CMK (cell line): ENCODE measurements around the gene RRN3.
"Not testable (repeated sequence)": the region's sequence is repeated elsewhere in the genome, so short reads cannot be mapped to it uniquely, and the experiment has no call there.

Source experiments
- DNase-seq: peaks from one replicate; pipeline ENCODE4 v3.0.0-alpha.2; 2010; ENCODE audit warnings: low read depth

RRN3 gene

DNA sequence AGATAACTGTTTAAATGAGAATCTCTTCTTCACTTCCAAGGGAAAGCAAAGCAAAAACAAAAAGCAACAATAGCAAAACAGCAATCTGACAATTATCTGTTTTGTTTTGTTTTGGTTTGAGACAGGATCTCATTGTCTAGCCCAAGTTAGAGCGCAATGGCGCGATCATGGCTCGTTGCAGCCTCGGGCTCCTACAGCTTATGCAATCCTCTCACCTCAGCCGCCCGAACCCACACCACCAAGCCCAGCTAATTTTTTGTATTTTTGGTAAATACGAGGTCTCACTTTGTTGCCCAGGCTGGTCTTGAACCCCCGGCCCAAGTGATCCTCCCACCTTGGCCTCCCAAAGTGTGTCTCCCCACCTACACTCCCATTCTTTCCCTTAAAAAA lies 2.5 kb upstream of the RRN3 start:
- DNase-seq: not testable (repeated sequence)

- DNase-seq: not testable (repeated sequence)
Measured at GRCh38 chr16:15093571-15093954, 509 bp downstream of the RRN3 start.

GRCh38 chr16:15090663-15091269 lies 3.3 kb downstream of the RRN3 start:
- DNase-seq: not testable (repeated sequence)

GRCh38 chr16:15082788-15083187 lies 11.3 kb downstream of the RRN3 start:
- not testable (repeated sequence) for DNase-seq

DNA sequence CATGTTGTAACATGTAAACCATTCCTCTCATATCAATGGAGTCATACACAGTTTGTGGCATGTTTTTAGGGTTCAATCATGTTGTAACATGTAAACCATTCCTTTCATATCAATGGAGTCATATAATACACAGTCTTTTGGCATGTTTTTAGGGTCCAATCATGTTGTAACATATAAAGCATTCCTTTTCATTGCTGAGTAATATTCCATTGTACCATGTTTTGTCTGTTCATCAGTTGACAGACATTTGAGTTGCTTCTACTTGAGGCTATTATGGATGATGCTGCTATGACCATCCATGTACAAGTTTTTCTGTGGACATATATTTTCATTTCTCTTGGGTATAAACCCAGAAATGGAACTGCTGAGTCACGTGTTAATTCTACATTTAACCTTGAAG lies 13.2 kb downstream of the RRN3 start:
- not testable (repeated sequence) for DNase-seq

DNA sequence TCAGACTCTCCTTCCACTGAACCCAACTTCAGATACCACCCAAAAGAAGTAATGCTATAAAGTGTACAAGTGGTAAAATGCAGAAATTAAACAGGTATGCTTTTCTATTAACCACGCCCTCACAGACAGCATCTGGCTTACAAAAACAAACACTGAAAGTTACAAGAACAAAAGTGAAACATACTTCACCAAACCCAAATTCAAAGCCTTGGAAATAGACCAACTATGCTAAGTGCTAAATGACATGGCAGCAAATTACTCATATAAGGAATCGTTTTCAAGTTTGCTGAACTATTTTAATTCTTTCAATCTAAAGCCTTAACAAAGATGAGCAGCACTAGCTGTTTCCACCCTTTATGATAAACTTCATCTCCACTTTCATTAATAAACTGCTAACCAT lies 17.9 kb downstream of the RRN3 start:
- DNase-seq: not testable (repeated sequence)

DNA sequence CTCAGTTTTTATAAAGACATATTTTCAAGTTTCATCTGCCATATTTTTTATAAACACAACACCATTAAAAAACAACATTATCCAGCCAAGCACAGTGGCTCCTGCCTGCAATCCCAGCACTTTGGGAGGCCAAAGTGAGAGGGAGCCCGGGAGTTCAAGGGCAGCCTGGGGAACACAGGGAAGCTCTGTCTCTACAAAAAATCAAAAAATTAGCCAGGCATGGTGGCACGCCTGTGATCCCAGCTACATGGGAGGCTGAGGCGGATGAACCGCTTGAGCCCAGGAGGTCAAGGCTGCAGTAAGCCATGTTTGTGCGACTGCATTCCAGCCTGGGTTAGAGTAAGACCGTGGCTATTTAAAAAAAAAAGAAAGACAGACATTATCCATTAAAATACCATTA lies 21.0 kb downstream of the RRN3 start:
- no peak for DNase-seq

DNA sequence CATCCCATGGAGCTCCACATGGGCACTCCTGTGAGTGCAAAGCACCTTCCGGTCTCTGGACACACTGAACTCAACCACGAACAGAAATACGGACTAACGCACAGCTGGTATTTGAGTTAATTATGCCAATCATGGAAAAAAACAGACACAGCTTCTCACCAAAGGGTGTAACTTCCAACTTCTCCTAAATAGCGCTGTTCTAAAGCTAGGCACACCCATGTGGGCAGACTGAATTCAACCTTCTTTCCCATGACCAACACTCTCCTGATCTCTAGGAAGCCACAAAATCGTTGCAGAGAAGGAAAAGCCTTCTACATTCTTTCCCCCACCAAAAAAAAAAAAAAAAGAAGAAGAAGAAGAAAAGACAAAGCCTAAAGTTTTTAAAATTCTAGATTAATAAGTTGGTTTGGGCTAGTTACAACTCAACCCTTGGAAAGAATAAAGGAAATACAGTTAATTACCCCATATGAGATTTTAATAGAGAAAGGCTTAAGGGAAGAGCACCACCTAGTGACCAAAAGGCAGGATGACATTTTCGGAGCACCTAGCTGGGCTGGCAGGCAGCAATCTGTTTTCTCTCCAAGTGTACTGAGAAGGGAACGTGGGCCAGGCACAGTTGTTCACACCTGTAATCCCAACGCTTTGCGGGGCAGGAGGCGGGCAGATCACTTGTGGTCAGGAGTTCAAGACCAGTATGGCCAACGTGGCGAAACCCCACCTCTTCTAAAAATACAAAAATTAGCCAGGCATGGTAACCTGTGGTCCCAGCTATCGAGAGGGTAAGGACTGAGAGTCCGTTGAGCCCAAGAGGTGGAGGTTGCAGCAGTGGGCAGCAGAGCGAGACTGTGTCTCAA lies 21.9 kb downstream of the RRN3 start:
- not testable (repeated sequence) for DNase-seq

GRCh38 chr16:15071013-15071412 lies 23.1 kb downstream of the RRN3 start:
- not testable (repeated sequence) for DNase-seq

GRCh38 chr16:15066690-15067089 lies 27.4 kb downstream of the RRN3 start:
- DNase-seq: not testable (repeated sequence)

GRCh38 chr16:15065961-15066360 lies 28.1 kb downstream of the RRN3 start:
- not testable (repeated sequence) for DNase-seq

DNA sequence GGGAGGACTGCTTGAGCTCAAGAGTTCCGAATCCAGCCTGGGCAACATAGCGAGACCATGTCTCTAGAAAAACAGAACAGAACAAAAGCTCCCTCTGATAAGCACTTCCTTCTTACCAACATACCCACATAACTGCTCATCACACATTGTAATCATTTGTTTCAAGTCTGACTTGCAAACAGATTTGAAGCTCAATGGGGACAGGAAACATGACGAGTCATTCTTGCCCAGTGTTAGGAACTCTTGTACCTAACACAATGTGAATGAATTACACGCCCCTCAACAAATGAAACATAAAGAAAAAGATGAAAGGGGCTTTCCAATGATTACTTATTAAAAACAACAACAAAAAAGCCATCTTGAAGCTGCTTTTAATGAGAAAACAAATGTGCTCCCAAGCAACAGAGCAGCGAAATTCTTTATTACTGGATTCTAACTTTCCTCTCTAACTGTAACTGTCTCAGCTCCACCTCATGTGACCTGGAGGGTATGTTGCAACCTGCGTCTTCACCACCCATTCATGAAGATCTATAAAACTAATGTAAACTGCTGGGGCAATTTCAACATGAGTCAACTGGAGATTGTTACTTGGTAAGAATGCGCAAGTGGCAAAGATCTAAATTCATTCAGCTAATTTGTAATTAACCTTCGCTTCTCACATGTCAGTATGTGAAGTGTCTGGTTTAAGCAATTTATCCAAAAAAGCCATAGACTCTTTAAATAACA lies 31.8 kb downstream of the RRN3 start:
- DNase-seq: not testable (repeated sequence)

DNA sequence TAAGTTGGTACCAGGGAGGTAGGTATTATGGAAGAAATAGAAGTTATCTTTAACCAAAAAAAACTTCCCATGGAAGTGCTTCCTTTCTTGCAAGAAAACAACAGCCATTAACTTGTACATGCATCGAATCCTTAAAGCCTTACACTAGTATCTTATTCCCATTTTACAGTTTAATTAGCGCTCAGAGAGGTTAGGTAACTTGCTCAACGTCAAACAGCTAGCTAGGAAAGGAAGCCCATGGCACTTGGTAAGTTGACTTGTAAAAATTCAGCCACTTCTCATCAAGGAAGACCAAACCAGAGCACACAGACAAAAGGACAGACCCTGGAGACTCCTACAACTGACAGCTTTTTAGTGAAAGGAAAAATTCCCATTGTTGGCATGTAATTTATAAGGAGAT lies 34.7 kb downstream of the RRN3 start:
- DNase-seq: no peak

- DNase-seq: no peak
Measured at GRCh38 chr16:15057681-15058417, 36.2 kb downstream of the RRN3 start.

- peak; percentile 61 for DNase-seq
Measured at GRCh38 chr16:15055141-15056053, 38.7 kb downstream of the RRN3 start.

DNA sequence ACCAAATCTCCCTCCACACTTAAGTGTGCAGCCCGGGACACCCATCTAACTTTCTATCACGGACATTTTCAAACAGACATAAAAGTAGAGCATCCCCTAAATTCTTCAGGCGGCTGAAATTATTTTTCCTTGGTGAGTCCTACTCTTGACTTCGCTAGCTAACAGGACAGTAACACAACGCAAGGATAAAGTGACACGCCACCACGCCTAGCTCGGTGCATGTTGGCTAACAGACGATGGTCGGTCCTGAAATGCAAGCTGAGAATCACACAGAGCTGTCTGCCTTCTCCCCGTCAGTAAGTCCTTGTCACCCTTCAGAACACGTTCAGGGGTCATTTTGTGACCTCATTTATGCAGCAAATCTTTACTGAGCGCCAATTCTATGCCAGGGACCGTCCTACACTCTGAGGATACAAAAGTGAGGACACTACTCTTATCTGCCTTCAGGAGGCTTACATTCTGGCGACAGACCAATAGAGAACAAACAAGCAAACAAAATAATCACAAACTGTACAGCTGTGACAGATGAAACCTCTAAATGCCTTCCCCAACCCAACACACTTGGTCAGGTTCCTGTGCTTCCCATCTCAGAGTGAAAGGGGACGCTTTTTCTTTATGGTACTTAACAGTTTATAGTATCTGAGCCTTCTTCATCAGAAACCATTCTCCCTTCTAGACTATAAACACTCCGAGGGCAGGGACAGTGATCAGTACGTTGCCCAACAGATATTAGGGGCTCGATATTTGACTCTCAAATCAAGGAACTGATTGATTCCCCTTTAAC lies 39.5 kb downstream of the RRN3 start:
- DNase-seq: no peak

GRCh38 chr16:15053904-15054303 lies 40.2 kb downstream of the RRN3 start:
- no peak for DNase-seq

DNA sequence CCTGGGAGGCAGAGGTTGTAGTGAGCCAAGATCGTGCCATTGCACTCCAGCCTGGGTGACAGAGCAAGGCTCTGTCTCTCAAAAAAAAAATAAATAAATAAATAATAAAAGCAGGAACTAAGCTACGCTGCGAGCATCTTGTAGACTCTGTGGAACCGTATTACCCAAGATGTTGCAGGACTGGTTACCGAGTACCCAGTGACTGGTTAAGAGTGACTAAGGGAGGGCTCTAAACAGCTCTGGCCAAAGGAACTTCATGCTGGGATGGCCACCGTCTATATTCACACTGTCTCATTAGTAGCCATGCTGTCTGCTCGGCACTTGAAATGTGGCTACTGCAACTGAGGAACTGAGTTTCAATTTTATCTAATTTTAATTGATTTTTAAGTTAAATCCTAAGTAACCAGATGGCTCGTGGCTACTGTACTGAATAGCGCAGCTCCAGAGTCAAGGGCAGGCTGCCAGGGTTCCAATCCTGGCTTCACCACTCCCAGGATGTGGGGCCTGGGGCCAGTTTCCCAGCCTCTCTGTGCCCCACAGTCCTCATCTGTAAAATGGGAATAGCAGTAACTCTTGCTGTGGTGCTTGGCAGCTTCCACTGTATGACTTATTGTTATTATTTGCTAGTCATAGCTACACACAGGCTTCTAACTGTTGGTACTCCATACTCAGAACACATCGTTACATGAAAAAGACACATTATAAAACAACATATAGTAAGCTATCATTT lies 41.2 kb downstream of the RRN3 start:
- no peak for DNase-seq

DNA sequence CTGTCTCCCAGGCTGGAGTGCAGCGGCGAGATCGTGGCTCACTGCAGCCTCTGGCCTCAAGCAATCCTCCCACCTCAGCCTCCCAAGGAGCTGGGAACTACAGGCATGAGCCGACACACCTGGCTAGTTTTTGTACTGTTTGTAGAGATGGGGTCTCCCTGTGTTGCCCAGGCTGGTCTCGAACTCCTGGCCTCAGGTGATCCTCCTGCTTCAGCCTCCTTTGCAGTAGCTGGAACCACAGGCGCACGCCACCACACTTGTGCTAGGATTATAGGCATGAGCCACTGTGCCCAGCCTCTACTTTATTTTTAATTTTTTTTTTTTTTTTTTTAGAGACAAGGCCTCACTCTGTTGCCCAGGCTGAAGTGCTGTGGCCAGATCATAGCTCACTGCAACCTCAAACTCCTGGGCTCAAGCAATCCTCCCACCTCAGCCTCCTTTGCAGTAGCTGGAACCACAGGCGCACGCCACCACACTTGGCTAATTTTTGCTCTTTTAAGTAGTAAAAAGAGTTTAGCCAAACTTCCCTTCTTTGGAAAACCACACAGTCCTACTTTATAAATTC lies 42.6 kb downstream of the RRN3 start:
- DNase-seq: no peak
